Liver (tissue), 9 donors: ENCODE measurements around the gene CAVIN4. TPM values are rescaled to one million over a fixed set of nuclear protein-coding genes. Genes with fewer than 3 reads are reported as not detected.

Source experiments
- DNase-seq: peaks from one replicate; pipeline ENCODE4 v3.0.0-alpha.2; 2017; ENCODE audit warnings: low spot score
- H3K27ac ChIP-seq, 2 donors: one replicate each; pipeline ENCODE4 v1.7.0; 2013; ENCODE audit warnings: inconsistent platforms in 2 of 2, low read length in 2 of 2, control low read depth in 1 of 2, low read depth in 1 of 2, mild to moderate bottlenecking in 1 of 2
- H3K27me3 ChIP-seq, 4 donors: one replicate each; pipeline versions ENCODE4 v1.6.1 to v1.7.0; 2013; ENCODE audit warnings: low read length in 3 of 4, inconsistent platforms in 1 of 4, mild to moderate bottlenecking in 1 of 4, moderate library complexity in 1 of 4; ENCODE audit not compliant: control insufficient read depth in 4 of 4, insufficient read depth in 4 of 4
- H3K36me3 ChIP-seq, 4 donors: one replicate each; pipeline versions ENCODE4 v1.6.1 to v1.7.0; 2013; ENCODE audit warnings: low read length in 3 of 4, mild to moderate bottlenecking in 3 of 4, low read depth in 1 of 4, moderate library complexity in 1 of 4; ENCODE audit not compliant: control insufficient read depth in 4 of 4, insufficient read depth in 3 of 4
- H3K4me1 ChIP-seq, 4 donors: one replicate each; pipeline versions ENCODE4 v1.6.1 to v1.7.0; 2013; ENCODE audit warnings: low read length in 3 of 4, mild to moderate bottlenecking in 3 of 4, moderate library complexity in 1 of 4; ENCODE audit not compliant: control insufficient read depth in 4 of 4, insufficient read depth in 4 of 4
- H3K4me3 ChIP-seq, 3 donors: one replicate each; pipeline versions ENCODE4 v1.6.1 to v1.7.0; 2013; ENCODE audit warnings: low read length in 3 of 3, control low read depth in 1 of 3, low read depth in 1 of 3, mild to moderate bottlenecking in 1 of 3
- H3K9ac ChIP-seq, 2 donors: one replicate each; pipeline ENCODE4 v1.7.0; 2013; ENCODE audit warnings: low read length in 2 of 2, mild to moderate bottlenecking in 2 of 2, moderate library complexity in 2 of 2, control low read depth in 1 of 2, low read depth in 1 of 2
- H3K9me3 ChIP-seq, 4 donors: one replicate each; pipeline versions ENCODE4 v1.6.1 to v1.7.0; 2013; ENCODE audit warnings: low read length in 3 of 4; ENCODE audit not compliant: control insufficient read depth in 4 of 4
- ATF3 ChIP-seq: IDR thresholded peaks from 2 replicates; pipeline ENCODE4 v1.6.1; 2016; ENCODE audit warnings: antibody characterized with exemption
- CTCF ChIP-seq: fragments of 150-350 bp; IDR thresholded peaks from 2 replicates; pipeline ENCODE4 v1.5.1; 2017; ENCODE audit warnings: improper control_type of control experiment, low read depth, low read length; ENCODE audit not compliant: missing input control
- EGR1 ChIP-seq, 2 donors: IDR thresholded peaks; 2 replicates each; pipeline ENCODE4 v1.6.1; 2016 to 2018; ENCODE audit warnings: antibody characterized with exemption in 2 of 2, low read depth in 2 of 2
- FOXA2 ChIP-seq: IDR thresholded peaks from 2 replicates; pipeline ENCODE4 v1.6.1; 2016; ENCODE audit warnings: antibody characterized with exemption
- GABPA ChIP-seq, 2 donors: IDR thresholded peaks in 1 of 2; conservative IDR thresholded peaks in 1 of 2; 2 replicates each; pipeline ENCODE4 v1.6.1; 2016; ENCODE audit warnings: antibody characterized with exemption in 2 of 2, mild to moderate bottlenecking in 1 of 2, moderate library complexity in 1 of 2
- HNF4A ChIP-seq, 2 donors: conservative IDR thresholded peaks; 2 replicates each; pipeline ENCODE4 v1.6.1; 2016; ENCODE audit warnings: antibody characterized with exemption in 2 of 2, mild to moderate bottlenecking in 2 of 2
- JUND ChIP-seq, 2 donors: IDR thresholded peaks; 2 replicates each; pipeline ENCODE4 v1.6.1; 2016; ENCODE audit warnings: antibody characterized with exemption in 2 of 2
- MAX ChIP-seq: IDR thresholded peaks from 2 replicates; pipeline ENCODE4 v1.6.1; 2016; ENCODE audit warnings: antibody characterized with exemption
- NR2F2 ChIP-seq: IDR thresholded peaks from 2 replicates; pipeline ENCODE4 v1.6.1; 2016; ENCODE audit warnings: antibody characterized with exemption
- RAD21 ChIP-seq, 2 donors: IDR thresholded peaks; 2 replicates each; pipeline ENCODE4 v1.6.1; 2016; ENCODE audit warnings: antibody characterized with exemption in 2 of 2, mild to moderate bottlenecking in 2 of 2
- REST ChIP-seq: IDR thresholded peaks from 2 replicates; pipeline ENCODE4 v1.6.1; 2016; ENCODE audit warnings: antibody characterized with exemption, mild to moderate bottlenecking
- RXRA ChIP-seq, 2 donors: IDR thresholded peaks; 2 replicates each; pipeline ENCODE4 v1.6.1; 2017 to 2018; ENCODE audit warnings: antibody characterized with exemption in 2 of 2, mild to moderate bottlenecking in 1 of 2
- SP1 ChIP-seq: IDR thresholded peaks from 2 replicates; pipeline ENCODE4 v1.6.1; 2018; ENCODE audit warnings: antibody characterized with exemption, mild to moderate bottlenecking
- YY1 ChIP-seq: IDR thresholded peaks from 2 replicates; pipeline ENCODE4 v1.6.1; 2016; ENCODE audit warnings: antibody characterized with exemption, mild to moderate bottlenecking
- ZBTB33 ChIP-seq: IDR thresholded peaks from 2 replicates; pipeline ENCODE4 v1.6.1; 2016; ENCODE audit warnings: antibody characterized with exemption
- WGBS: extraction: QIAGEN DNeasy Blood & Tissue Kit; methylation state at CpG from one replicate; pipeline ENCODE4 v1.1.7; 2013; 5-methylcytosine and 5-hydroxymethylcytosine counted together
- polyA plus RNA-seq, 2 donors: library from polyadenylated mRNA; stranded (reverse) in 1 of 2; unstranded in 1 of 2; fragments of 200-250 nt in 1 of 2; fragments of >200 nt in 1 of 2; fragmentation: Nextera tagmentation in 1 of 2; extraction: Ambion mirVana in 1 of 2; gene quantifications; one replicate each; pipeline versions ENCODE4 v1.2.1 to v1.2.3, GENCODE V29; 2013 to 2015
- total RNA-seq, 2 donors: library from RNA; depleted of rRNA; stranded (reverse); fragments of >200 nt; gene quantifications; one replicate each; pipeline ENCODE4 v1.2.3, GENCODE V29; 2014
- donor health status: healthy.
- donor health status: healthy.
- donor health status: healthy.
- donor health status: healthy.
- donor health status: healthy.

The CAVIN4 gene
- total and polyA plus RNA-seq, 4 donors: 0.05 to 0.08 (median 0.06) TPM

GRCh38 chr9:100579665-100580064 is 1.8 kb downstream of the CAVIN4 start (continued):
- no peak for TF ChIP-seq ZBTB33

GRCh38 chr9:100580257-100580656 is 2.4 kb downstream of the CAVIN4 start:
- 72% methylated on average over 3 of the region's 3 CpGs for WGBS
- no peaks in the 10 kb centered on the region for H3K27me3 ChIP-seq
- no peak overlapping the region for H3K4me3 ChIP-seq
- DNase-seq: no peak
- TF ChIP-seq CTCF (no peak), ATF3 (no peak), GABPA (IDR thresholded peaks at IDR 0.05 in 1 of 2, conservative IDR thresholded peaks at IDR 0.05 in 1 of 2) (no peak), YY1 (no peak), FOXA2 (no peak), RAD21 (IDR thresholded peaks at IDR 0.05) (no peak), NR2F2 (no peak), EGR1 (IDR thresholded peaks at IDR 0.05; ENCODE audit: low read depth in 2 of 2) (no peak), REST (no peak), HNF4A (conservative IDR thresholded peaks at IDR 0.05) (no peak), MAX (no peak), JUND (IDR thresholded peaks at IDR 0.05) (no peak), SP1 (no peak), ZBTB33 (no peak), RXRA (IDR thresholded peaks at IDR 0.05) (no peak)
- no peaks in the 10 kb centered on the region for H3K9me3 ChIP-seq
- no peak overlapping the region for H3K9ac ChIP-seq
- H3K36me3 ChIP-seq: no peaks in the 10 kb centered on the region
- H3K4me1 ChIP-seq: no peaks in the 10 kb centered on the region
- no peak overlapping the region for H3K27ac ChIP-seq
